SU-DHL-6 (cell line): Measurements from ENCODE around the gene MED14.
"Not testable (repeated sequence)": the region's sequence is repeated elsewhere in the genome, so short reads cannot be mapped to it uniquely, and the experiment has no call there.

ENCODE experiments used
- H2AFZ ChIP-seq: fragments of 200-600 bp; sonication (generic); 2 replicates; pipeline ENCODE4 v1.6.1; 2014; ENCODE audit warnings: low read depth, mild to moderate bottlenecking, moderate library complexity, mixed read lengths, antibody characterized with exemption, low read length; ENCODE audit not compliant: severe bottlenecking
- H3F3A ChIP-seq: fragments of 200-600 bp; shearing (Covaris generic); 2 replicates; pipeline ENCODE4 v1.6.0; 2016; ENCODE audit warnings: antibody characterized with exemption, mild to moderate bottlenecking; ENCODE audit not compliant: insufficient read depth
- H3K27ac ChIP-seq: fragments of 200-600 bp; sonication (generic); 2 replicates; pipeline ENCODE4 v1.5.1; 2016; ENCODE audit warnings: low read depth, mild to moderate bottlenecking, low read length, moderate library complexity, mixed read lengths
- H3K27me3 ChIP-seq: fragments of 200-600 bp; sonication (generic), shearing (Covaris generic); 2 replicates; pipeline ENCODE4 v1.6.0; 2014; ENCODE audit warnings: mild to moderate bottlenecking, low read length
- H3K36me3 ChIP-seq: fragments of 200-600 bp; sonication (generic); 2 replicates; pipeline ENCODE4 v1.6.1; 2014; ENCODE audit warnings: mild to moderate bottlenecking, low read length, mixed read lengths
- H3K4me2 ChIP-seq: fragments of 300-600, 200-600 bp; shearing (Covaris generic), sonication (generic); 2 replicates; pipeline ENCODE4 v1.6.0; 2014; ENCODE audit warnings: low read length, low read depth, mild to moderate bottlenecking; ENCODE audit not compliant: poor library complexity, severe bottlenecking
- H3K4me3 ChIP-seq: fragments of 200-600 bp; sonication (generic); 2 replicates; pipeline ENCODE4 v1.5.1; 2014; ENCODE audit warnings: antibody characterized with exemption, low read length, mild to moderate bottlenecking, mixed read lengths; ENCODE audit not compliant: insufficient read depth, poor library complexity, severe bottlenecking
- H3K79me2 ChIP-seq: fragments of 200-600 bp; sonication (generic); 2 replicates; pipeline ENCODE4 v1.6.1; 2014; ENCODE audit warnings: mild to moderate bottlenecking, low read length, moderate library complexity; ENCODE audit not compliant: insufficient read depth
- H3K9ac ChIP-seq: fragments of 200-600 bp; sonication (generic); 2 replicates; pipeline ENCODE4 v1.7.0; 2014; ENCODE audit warnings: mild to moderate bottlenecking, low read length
- H3K9me2 ChIP-seq: fragments of 200-600 bp; sonication (generic); replicated peaks from 2 replicates; pipeline ENCODE4 v1.6.1; 2014; ENCODE audit warnings: low read length; ENCODE audit not compliant: insufficient read depth
- H3K9me3 ChIP-seq: fragments of 200-600 bp; sonication (generic); 2 replicates; pipeline ENCODE4 v1.6.1; 2014; ENCODE audit warnings: low read length, mixed read lengths; ENCODE audit not compliant: insufficient read depth
- H4K20me1 ChIP-seq: fragments of 200-600 bp; sonication (generic); 2 replicates; pipeline ENCODE4 v1.6.1; 2014; ENCODE audit warnings: low read depth, mild to moderate bottlenecking, antibody characterized with exemption, low read length, moderate library complexity, mixed read lengths
- EZH2phosphoT487 ChIP-seq: fragments of 200-600 bp; sonication (generic), shearing (Covaris generic); conservative IDR thresholded peaks from 2 replicates; pipeline ENCODE4 v1.6.1; 2018; ENCODE audit warnings: mild to moderate bottlenecking, antibody characterized with exemption, low read length, moderate library complexity, mixed read lengths
- TF ChIP-seq, protein P1 (sequence below): fragments of 200-600 bp; sonication (generic); IDR thresholded peaks from one replicate; pipeline ENCODE4 v1.5.1; 2017; ENCODE audit warnings: antibody characterized with exemption, mild to moderate bottlenecking, low read length, moderate library complexity; ENCODE audit not compliant: insufficient read depth, poor library complexity, severe bottlenecking

Gene MED14

GRCh38 chrX:40735325-40736169, at the start of gene MED14:
Gene MED14, minus strand, starts transcription at chrX:40735542. Its CDS starts 130 bp downstream, at chrX:40735412.
- Histone ChIP-seq H3K36me3 (no peaks in the 10 kb centered on the region), H3K79me2 (peaks cover 46% of the 10 kb centered on the region), H3K4me3 (peak within 1 kb of the TSS; percentile 71), H3K9me2 (no peaks in the 10 kb centered on the region), H3K4me2 (peak within 1 kb of the TSS; percentile 95), H3K27ac (peak within 1 kb of the TSS; percentile 85), H3F3A (peaks cover 8% of the 10 kb centered on the region; the same call in 1 of the 2 replicates), H2AFZ (peak within 1 kb of the TSS; percentile 98), H3K9me3 (no peaks in the 10 kb centered on the region), H3K9ac (peak within 1 kb of the TSS; percentile 80), H4K20me1 (no peaks in the 10 kb centered on the region), H3K27me3 (no peaks in the 10 kb centered on the region)
- no peak for TF ChIP-seq EZH2phosphoT487
- TF ChIP-seq, protein P1, sequence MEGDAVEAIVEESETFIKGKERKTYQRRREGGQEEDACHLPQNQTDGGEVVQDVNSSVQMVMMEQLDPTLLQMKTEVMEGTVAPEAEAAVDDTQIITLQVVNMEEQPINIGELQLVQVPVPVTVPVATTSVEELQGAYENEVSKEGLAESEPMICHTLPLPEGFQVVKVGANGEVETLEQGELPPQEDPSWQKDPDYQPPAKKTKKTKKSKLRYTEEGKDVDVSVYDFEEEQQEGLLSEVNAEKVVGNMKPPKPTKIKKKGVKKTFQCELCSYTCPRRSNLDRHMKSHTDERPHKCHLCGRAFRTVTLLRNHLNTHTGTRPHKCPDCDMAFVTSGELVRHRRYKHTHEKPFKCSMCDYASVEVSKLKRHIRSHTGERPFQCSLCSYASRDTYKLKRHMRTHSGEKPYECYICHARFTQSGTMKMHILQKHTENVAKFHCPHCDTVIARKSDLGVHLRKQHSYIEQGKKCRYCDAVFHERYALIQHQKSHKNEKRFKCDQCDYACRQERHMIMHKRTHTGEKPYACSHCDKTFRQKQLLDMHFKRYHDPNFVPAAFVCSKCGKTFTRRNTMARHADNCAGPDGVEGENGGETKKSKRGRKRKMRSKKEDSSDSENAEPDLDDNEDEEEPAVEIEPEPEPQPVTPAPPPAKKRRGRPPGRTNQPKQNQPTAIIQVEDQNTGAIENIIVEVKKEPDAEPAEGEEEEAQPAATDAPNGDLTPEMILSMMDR, result no peak

DNA sequence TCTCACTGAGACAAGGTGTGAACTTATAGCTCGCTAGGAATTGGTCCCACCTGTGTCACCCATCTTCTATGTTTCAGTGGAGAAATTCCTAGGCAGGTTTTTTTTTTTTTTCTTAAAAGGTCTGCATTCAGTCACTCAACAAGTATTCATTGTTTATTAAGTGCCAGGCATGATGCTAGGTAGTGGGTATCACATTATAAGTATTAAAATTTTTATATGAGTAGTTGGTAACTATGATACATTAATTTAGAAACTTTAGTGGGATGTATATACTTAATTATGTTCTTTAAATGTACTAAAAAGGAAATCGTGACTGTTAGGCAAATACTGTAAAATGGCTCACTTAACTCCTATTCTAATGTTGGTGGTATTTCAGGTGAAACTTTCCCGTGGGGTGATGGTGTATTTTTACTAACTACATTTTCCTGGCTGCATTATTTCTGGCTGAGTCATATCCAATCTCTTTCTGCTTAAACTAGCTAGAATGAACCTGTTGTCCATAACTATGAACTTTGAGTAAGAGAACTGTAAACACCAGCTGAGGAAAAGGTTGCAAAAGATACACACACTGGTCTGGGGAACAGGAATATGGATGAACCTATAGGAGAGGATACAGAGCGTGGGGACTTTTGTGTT, 49.3 kb upstream of the MED14 start:
- TF ChIP-seq, protein P1, result no peak
- no peak for TF ChIP-seq EZH2phosphoT487
- Histone ChIP-seq H3K4me2 (no peak overlapping the region), H3K27ac (no peak overlapping the region), H3F3A (no peaks in the 10 kb centered on the region), H2AFZ (no peak overlapping the region), H3K9me3 (no peaks in the 10 kb centered on the region), H3K27me3 (no peaks in the 10 kb centered on the region), H4K20me1 (no peaks in the 10 kb centered on the region), H3K4me3 (no peak overlapping the region), H3K9me2 (no peaks in the 10 kb centered on the region), H3K9ac (no peak overlapping the region), H3K36me3 (no peaks in the 10 kb centered on the region), H3K79me2 (no peaks in the 10 kb centered on the region)

DNA sequence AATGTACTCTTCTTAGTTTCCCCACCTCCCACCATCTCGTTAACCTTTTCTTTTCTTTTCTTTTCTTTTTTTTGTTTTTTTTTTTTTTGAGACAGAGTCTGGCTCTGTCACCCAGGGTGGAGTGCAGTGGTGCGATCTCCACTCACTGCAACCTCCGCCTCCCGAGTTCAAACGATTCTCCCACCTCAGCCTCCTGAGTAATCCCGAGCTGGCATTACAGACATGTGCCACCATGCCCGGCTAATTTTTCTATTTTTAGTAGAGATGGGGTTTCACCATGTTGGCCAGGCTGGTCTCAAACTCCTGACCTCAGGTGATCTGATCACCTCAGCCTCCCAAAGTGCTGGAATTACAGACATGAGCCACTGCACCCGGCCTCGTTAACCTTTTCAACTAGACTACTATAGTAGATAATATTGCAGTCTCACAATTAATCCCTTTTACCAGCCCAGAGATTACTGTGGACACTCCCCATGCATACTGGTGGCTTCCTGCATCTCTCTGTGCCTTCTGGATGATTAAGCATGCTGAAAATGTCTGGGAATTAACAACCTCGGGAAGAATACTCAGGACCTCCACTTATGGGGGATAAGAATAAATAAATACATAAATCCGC, 47.4 kb upstream of the MED14 start:
- not testable (repeated sequence) for H3K79me2 ChIP-seq, H3K27ac ChIP-seq, H3K36me3 ChIP-seq, H3K9me3 ChIP-seq, H3K9me2 ChIP-seq, H3K27me3 ChIP-seq, H3K9ac ChIP-seq, H3K4me3 ChIP-seq, H2AFZ ChIP-seq, H3F3A ChIP-seq, H3K4me2 ChIP-seq, H4K20me1 ChIP-seq

DNA sequence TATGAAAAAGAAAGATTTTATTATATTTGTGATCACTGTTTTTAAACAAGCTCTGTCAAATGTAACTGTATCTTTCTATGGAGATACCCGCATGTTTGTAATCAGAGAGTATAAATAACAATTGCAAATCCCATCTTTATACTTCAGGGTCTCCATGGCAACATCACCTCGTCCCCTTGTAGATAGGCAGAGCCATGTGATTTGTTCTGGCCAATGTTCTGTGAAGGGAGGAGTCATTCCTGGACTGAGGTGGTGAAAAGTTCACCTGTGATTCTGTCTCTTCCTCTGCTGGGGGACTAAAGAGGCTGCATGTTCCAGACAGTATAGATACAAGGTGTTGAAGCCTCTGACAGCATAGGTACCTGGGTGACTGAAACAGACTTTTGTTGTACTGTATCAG, 45.6 kb upstream of the MED14 start:
- Histone ChIP-seq H4K20me1 (no peaks in the 10 kb centered on the region), H3K4me3 (no peak overlapping the region), H3K27me3 (no peaks in the 10 kb centered on the region), H3K4me2 (no peak overlapping the region), H3K9me3 (no peaks in the 10 kb centered on the region), H3K79me2 (no peaks in the 10 kb centered on the region), H3K27ac (no peak overlapping the region), H2AFZ (no peak overlapping the region), H3F3A (no peaks in the 10 kb centered on the region), H3K9me2 (no peaks in the 10 kb centered on the region), H3K9ac (no peak overlapping the region), H3K36me3 (no peaks in the 10 kb centered on the region)
- TF ChIP-seq EZH2phosphoT487, result no peak
- TF ChIP-seq, protein P1, result no peak
